Mesendoderm (in vitro differentiated cells): Measurements from ENCODE around the gene OTOG.
A peak's percentile ranks its signal among the peaks of the same experiment; 100 is the strongest.

Experiments
- DNase-seq: peaks from one replicate; pipeline ENCODE4 v3.0.0; 2013
- H2AK5ac ChIP-seq: 2 replicates; pipeline ENCODE4 v1.6.1; 2013; ENCODE audit warnings: low read length, inconsistent platforms
- H2BK120ac ChIP-seq: 2 replicates; pipeline ENCODE4 v1.6.1; 2013; ENCODE audit warnings: low read depth, mild to moderate bottlenecking, low read length, moderate library complexity, mixed read lengths
- H2BK15ac ChIP-seq: replicated peaks from 2 replicates; pipeline ENCODE4 v1.6.1; 2013; ENCODE audit warnings: low read depth, mild to moderate bottlenecking, moderate library complexity
- H2BK5ac ChIP-seq: 2 replicates; pipeline ENCODE4 v1.6.1; 2013; ENCODE audit warnings: low read length, inconsistent platforms
- H3K18ac ChIP-seq: 2 replicates; pipeline ENCODE4 v1.6.1; 2013; ENCODE audit warnings: mild to moderate bottlenecking, low read length, mixed read lengths
- H3K23ac ChIP-seq: one replicate; pipeline ENCODE4 v1.6.1; 2013; ENCODE audit warnings: low read length
- H3K27ac ChIP-seq: 2 replicates; pipeline ENCODE4 v1.5.1; 2013; ENCODE audit warnings: low read depth, mild to moderate bottlenecking, inconsistent platforms, low read length, moderate library complexity
- H3K27me3 ChIP-seq: 2 replicates; pipeline ENCODE4 v1.6.1; 2013; ENCODE audit warnings: low read length, control low read depth, mild to moderate bottlenecking, inconsistent platforms; ENCODE audit not compliant: insufficient read depth, poor library complexity
- H3K36me3 ChIP-seq: 2 replicates; pipeline ENCODE4 v1.6.1; 2013; ENCODE audit warnings: low read length, inconsistent platforms; ENCODE audit not compliant: control insufficient read depth, insufficient read depth
- H3K4ac ChIP-seq: one replicate; pipeline ENCODE4 v1.6.1; 2013; ENCODE audit warnings: low read depth, mild to moderate bottlenecking, low read length, moderate library complexity
- H3K4me1 ChIP-seq: 2 replicates; pipeline ENCODE4 v1.6.1; 2013; ENCODE audit warnings: low read depth, low read length, inconsistent platforms; ENCODE audit not compliant: control insufficient read depth
- H3K4me2 ChIP-seq: 2 replicates; pipeline ENCODE4 v1.6.1; 2013; ENCODE audit warnings: low read length
- H3K4me3 ChIP-seq: 2 replicates; pipeline ENCODE4 v1.5.1; 2013; ENCODE audit warnings: mild to moderate bottlenecking, low read length
- H3K56ac ChIP-seq: one replicate; pipeline ENCODE4 v1.6.1; 2013; ENCODE audit warnings: low read length
- H3K79me1 ChIP-seq: 2 replicates; pipeline ENCODE4 v1.6.1; 2013; ENCODE audit warnings: low read length, inconsistent platforms
- H3K79me2 ChIP-seq: 2 replicates; pipeline ENCODE4 v1.6.1; 2013; ENCODE audit warnings: mild to moderate bottlenecking, low read length; ENCODE audit not compliant: control insufficient read depth, insufficient read depth
- H3K9ac ChIP-seq: 2 replicates; pipeline ENCODE4 v1.6.1; 2013; ENCODE audit warnings: low read length, inconsistent platforms
- H4K5ac ChIP-seq: one replicate; pipeline ENCODE4 v1.6.1; 2013; ENCODE audit warnings: low read length
- H4K8ac ChIP-seq: one replicate; pipeline ENCODE4 v1.6.1; 2013; ENCODE audit warnings: low read depth, mild to moderate bottlenecking, control low read depth, low read length, moderate library complexity
- WGBS: extraction: QIAGEN DNeasy Blood & Tissue Kit; methylation state at CpG from one replicate; pipeline ENCODE4 v1.1.7; 2013; ENCODE audit warnings: low lambda C conversion rate, missing lambda C conversion rate; ENCODE audit not compliant: insufficient coverage; ENCODE audit errors: extremely low coverage; 5-methylcytosine and 5-hydroxymethylcytosine counted together

OTOG gene

GRCh38 chr11:17543041-17543440 lies 4.0 kb upstream of the OTOG start:
- no peak for DNase-seq
- no peak overlapping the region for H2AK5ac ChIP-seq
- H3K4ac ChIP-seq = no peak overlapping the region
- H4K5ac ChIP-seq = no peak overlapping the region
- H2BK15ac ChIP-seq = no peak overlapping the region
- H3K18ac ChIP-seq = no peak overlapping the region
- no peaks in the 10 kb centered on the region for H3K36me3 ChIP-seq
- H3K9ac ChIP-seq = no peak overlapping the region
- no peak overlapping the region for H3K4me2 ChIP-seq
- no peak overlapping the region for H2BK5ac ChIP-seq
- no peak overlapping the region for H3K4me3 ChIP-seq
- H3K4me1 ChIP-seq = peaks cover 4% of the 10 kb centered on the region
- no peak overlapping the region for H2BK120ac ChIP-seq
- no peak overlapping the region for H3K23ac ChIP-seq
- H3K56ac ChIP-seq = no peak overlapping the region
- no peaks in the 10 kb centered on the region for H3K27me3 ChIP-seq
- H3K79me2 ChIP-seq = no peaks in the 10 kb centered on the region
- no peaks in the 10 kb centered on the region for H3K79me1 ChIP-seq
- no peak overlapping the region for H4K8ac ChIP-seq
- no CpG with 5 or more reads among the region's 2 CpGs for WGBS
- no peak overlapping the region for H3K27ac ChIP-seq

GRCh38 chr11:17543574-17544180 lies 3.4 kb upstream of the OTOG start:
- no peak overlapping the region for H3K23ac ChIP-seq
- H4K8ac ChIP-seq = no peak overlapping the region
- H3K79me1 ChIP-seq = no peaks in the 10 kb centered on the region
- no peak overlapping the region for H3K4ac ChIP-seq
- H2BK5ac ChIP-seq = no peak overlapping the region
- no peak overlapping the region for H2BK15ac ChIP-seq
- peak overlapping the region; percentile 3 for H3K4me3 ChIP-seq
- no peak overlapping the region for H3K18ac ChIP-seq
- no peaks in the 10 kb centered on the region for H3K79me2 ChIP-seq
- peak overlapping the region; percentile 53 for H3K9ac ChIP-seq
- no peak overlapping the region for H2BK120ac ChIP-seq
- no peaks in the 10 kb centered on the region for H3K36me3 ChIP-seq
- peak overlapping the region; percentile 38 for H3K56ac ChIP-seq
- peak overlapping the region; percentile 28 for H3K4me2 ChIP-seq
- H3K27ac ChIP-seq = no peak overlapping the region
- peaks cover 4% of the 10 kb centered on the region for H3K4me1 ChIP-seq
- no CpG with 5 or more reads among the region's 17 CpGs for WGBS
- no peaks in the 10 kb centered on the region for H3K27me3 ChIP-seq
- H2AK5ac ChIP-seq = no peak overlapping the region
- no peak overlapping the region for H4K5ac ChIP-seq
- DNase-seq = no peak

- Histone ChIP-seq H3K27ac (no peak within 1 kb of the TSS), H3K36me3 (no peaks in the 10 kb centered on the region), H3K79me1 (no peaks in the 10 kb centered on the region), H3K23ac (no peak within 1 kb of the TSS), H3K4me1 (peaks cover 4% of the 10 kb centered on the region), H2BK15ac (no peak within 1 kb of the TSS), H2BK120ac (no peak within 1 kb of the TSS), H3K9ac (peak within 1 kb of the TSS; percentile 53), H4K8ac (no peak within 1 kb of the TSS), H3K79me2 (no peaks in the 10 kb centered on the region), H3K4ac (no peak within 1 kb of the TSS), H3K27me3 (no peaks in the 10 kb centered on the region), H3K4me2 (peak within 1 kb of the TSS; percentile 28), H3K56ac (peak within 1 kb of the TSS; percentile 38), H3K4me3 (peak within 1 kb of the TSS; percentile 3), H2AK5ac (no peak within 1 kb of the TSS), H4K5ac (no peak within 1 kb of the TSS), H3K18ac (no peak within 1 kb of the TSS), H2BK5ac (no peak within 1 kb of the TSS)
- WGBS = no CpG with 5 or more reads among the region's 32 CpGs
- peak; percentile 65 for DNase-seq
These were observed 2.9 kb upstream of the OTOG start, which contains the start of gene USH1C for GRCh38 chr11:17544181-17544622. Gene USH1C, minus strand, starts transcription at chr11:17544416. Its CDS starts 109 bp downstream, at chr11:17544307.

GRCh38 chr11:17546240-17546639 lies 819 bp upstream of the OTOG start:
- no CpG with 5 or more reads among the region's 2 CpGs for WGBS

GRCh38 chr11:17547932-17548331 lies 873 bp downstream of the OTOG start:
- no peak overlapping the region for H3K4me3 ChIP-seq
- H3K4ac ChIP-seq = no peak overlapping the region
- no peak overlapping the region for H3K56ac ChIP-seq
- no peak overlapping the region for H2AK5ac ChIP-seq
- H3K4me1 ChIP-seq = peaks cover 4% of the 10 kb centered on the region
- H3K27ac ChIP-seq = no peak overlapping the region
- H3K79me2 ChIP-seq = no peaks in the 10 kb centered on the region
- no CpG with 5 or more reads among the region's 9 CpGs for WGBS
- no peak overlapping the region for H2BK120ac ChIP-seq
- no peak overlapping the region for H3K4me2 ChIP-seq
- no peak overlapping the region for H4K8ac ChIP-seq
- no peak for DNase-seq
- no peaks in the 10 kb centered on the region for H3K36me3 ChIP-seq
- no peaks in the 10 kb centered on the region for H3K27me3 ChIP-seq
- no peak overlapping the region for H3K23ac ChIP-seq
- no peak overlapping the region for H3K9ac ChIP-seq
- H3K18ac ChIP-seq = no peak overlapping the region
- H2BK5ac ChIP-seq = no peak overlapping the region
- H3K79me1 ChIP-seq = no peaks in the 10 kb centered on the region
- H4K5ac ChIP-seq = no peak overlapping the region
- no peak overlapping the region for H2BK15ac ChIP-seq

More at GRCh38 chr11:17546240-17546639, 819 bp upstream of the OTOG start:
- no peaks in the 10 kb centered on the region for H3K27me3 ChIP-seq
- no peaks in the 10 kb centered on the region for H3K36me3 ChIP-seq
- no peak overlapping the region for H3K18ac ChIP-seq
- H3K56ac ChIP-seq = no peak overlapping the region
- no peak overlapping the region for H4K8ac ChIP-seq
- no peak overlapping the region for H2BK5ac ChIP-seq
- no peak overlapping the region for H4K5ac ChIP-seq
- H3K27ac ChIP-seq = no peak overlapping the region
- H3K4ac ChIP-seq = no peak overlapping the region
- H3K79me1 ChIP-seq = no peaks in the 10 kb centered on the region
- H3K4me3 ChIP-seq = no peak overlapping the region
- DNase-seq = no peak
- no peak overlapping the region for H2BK120ac ChIP-seq
- no peak overlapping the region for H2AK5ac ChIP-seq
- H3K79me2 ChIP-seq = no peaks in the 10 kb centered on the region
- H2BK15ac ChIP-seq = no peak overlapping the region
- no peak overlapping the region for H3K23ac ChIP-seq
- H3K4me1 ChIP-seq = peaks cover 4% of the 10 kb centered on the region
- no peak overlapping the region for H3K4me2 ChIP-seq
- no peak overlapping the region for H3K9ac ChIP-seq

DNA sequence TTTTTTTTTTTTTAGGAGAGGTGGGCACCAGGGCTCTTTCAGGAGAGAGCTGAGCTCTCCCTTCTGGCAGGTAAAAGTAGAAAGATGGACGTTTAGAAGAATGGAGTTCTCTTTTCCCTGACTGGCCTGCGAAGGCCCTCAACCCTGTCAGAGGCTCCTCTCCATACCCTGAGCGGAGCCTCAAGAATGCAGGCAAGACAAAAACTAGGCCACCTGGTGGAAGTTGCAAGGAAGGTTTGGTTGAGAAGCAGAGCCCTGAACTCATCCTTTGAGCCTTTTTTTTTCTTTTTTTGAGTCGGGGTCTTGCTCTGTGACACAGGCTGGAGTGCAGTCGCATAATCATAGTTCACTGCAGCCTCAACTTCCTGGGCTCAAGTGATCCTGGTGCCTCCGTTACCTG lies 1.4 kb downstream of the OTOG start:
- Histone ChIP-seq H3K4me1 (peaks cover 4% of the 10 kb centered on the region), H3K4ac (no peak overlapping the region), H3K4me3 (no peak overlapping the region), H2BK5ac (no peak overlapping the region), H2AK5ac (no peak overlapping the region), H3K27me3 (no peaks in the 10 kb centered on the region), H2BK120ac (no peak overlapping the region), H3K27ac (no peak overlapping the region), H3K4me2 (no peak overlapping the region), H4K5ac (no peak overlapping the region), H3K79me1 (no peaks in the 10 kb centered on the region), H3K23ac (no peak overlapping the region), H3K9ac (no peak overlapping the region), H3K36me3 (no peaks in the 10 kb centered on the region), H3K56ac (no peak overlapping the region), H4K8ac (no peak overlapping the region), H3K79me2 (no peaks in the 10 kb centered on the region), H3K18ac (no peak overlapping the region), H2BK15ac (no peak overlapping the region)
- DNase-seq = peak; percentile 86
- no CpG with 5 or more reads among the region's 6 CpGs for WGBS
